RKO (cell line): ENCODE measurements around the gene NCAM1.

Source experiments
- DNase-seq: peaks from one replicate; pipeline ENCODE4 v3.0.0-alpha.2; 2016; ENCODE audit warnings: low spot score

Gene NCAM1

DNA sequence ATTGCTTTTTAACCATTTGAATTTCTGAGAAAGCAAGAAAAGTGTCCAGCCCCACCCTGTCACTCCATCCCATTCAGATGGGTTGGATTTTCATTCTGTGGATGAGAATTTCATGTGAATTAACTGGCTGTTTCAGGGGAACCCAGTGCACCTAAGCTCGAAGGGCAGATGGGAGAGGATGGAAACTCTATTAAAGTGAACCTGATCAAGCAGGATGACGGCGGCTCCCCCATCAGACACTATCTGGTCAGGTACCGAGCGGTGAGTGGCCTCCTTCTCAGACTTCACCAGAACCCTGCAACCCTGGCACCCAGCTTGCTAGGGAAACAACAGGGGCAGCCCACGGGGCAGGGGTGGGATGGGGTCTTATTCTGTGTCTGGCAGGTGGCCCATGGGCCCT lies 294.5 kb downstream of the NCAM1 start:
- no peak for DNase-seq

DNA sequence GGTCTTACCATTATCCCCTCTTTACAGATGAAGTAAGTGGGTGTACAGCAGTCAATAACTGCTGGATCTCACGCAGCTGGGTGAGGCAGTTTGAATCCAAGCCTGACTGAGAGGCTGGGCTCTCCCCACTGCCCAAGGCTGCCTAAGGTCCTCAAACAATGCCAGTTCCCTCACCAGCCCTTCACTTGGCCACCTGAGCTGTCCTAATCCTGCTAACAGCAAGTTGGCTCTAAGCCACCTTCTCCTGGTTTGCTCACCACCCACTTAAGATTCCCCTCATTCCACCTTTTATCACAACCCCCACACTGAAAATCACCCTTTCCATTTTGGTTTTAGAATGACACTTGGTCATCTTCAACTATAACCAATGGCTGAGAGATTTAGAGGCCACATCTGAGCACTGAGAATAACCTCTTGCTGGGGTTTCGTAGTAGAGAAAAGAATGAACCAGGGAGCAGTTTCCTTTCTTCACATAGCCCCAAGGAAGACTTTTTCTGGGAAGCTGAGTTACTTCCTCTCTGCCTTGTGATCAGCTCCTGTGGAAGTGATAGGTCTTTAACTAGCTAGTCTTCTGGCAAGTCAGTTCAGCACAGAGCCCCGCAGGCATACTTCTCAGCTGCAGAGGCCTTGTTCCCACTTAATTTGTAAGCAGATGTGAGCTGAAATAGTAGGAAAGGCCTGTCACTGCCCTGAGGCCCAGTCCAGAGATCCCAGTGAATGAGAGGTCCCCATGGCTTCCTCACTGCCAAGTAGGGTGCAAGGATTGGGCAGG lies 295.4 kb downstream of the NCAM1 start:
- DNase-seq, result no peak

DNA sequence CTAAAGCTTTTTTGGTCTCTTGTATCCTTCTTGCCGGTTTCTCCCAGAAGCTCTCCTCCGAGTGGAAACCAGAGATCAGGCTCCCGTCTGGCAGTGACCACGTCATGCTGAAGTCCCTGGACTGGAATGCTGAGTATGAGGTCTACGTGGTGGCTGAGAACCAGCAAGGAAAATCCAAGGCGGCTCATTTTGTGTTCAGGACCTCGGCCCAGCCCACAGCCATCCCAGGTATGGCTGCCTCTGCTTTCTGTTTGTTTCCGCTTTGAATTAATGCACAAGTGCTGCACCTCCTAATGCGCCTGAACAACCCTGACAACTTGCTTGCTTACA lies 298.8 kb downstream of the NCAM1 start:
- DNase-seq, result no peak

DNA sequence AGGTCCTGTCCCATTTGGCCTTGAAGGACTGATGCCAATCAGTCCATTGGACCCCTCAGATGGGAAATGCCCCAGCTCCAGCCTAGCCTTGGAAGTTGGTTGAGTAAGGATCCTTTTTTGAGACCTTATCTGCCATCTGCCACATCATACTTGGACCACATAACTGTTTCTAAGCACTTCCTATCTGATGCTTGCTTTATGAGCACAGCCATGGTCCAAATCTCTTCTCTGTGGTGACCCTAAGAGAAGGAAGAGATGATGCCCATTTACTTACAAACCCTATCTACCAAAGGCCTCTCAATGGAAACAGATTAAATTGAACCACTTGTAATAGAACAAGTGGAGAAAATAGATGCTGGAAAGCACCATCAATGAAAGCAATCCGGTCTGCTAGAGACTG lies 299.3 kb downstream of the NCAM1 start:
- no peak for DNase-seq

DNA sequence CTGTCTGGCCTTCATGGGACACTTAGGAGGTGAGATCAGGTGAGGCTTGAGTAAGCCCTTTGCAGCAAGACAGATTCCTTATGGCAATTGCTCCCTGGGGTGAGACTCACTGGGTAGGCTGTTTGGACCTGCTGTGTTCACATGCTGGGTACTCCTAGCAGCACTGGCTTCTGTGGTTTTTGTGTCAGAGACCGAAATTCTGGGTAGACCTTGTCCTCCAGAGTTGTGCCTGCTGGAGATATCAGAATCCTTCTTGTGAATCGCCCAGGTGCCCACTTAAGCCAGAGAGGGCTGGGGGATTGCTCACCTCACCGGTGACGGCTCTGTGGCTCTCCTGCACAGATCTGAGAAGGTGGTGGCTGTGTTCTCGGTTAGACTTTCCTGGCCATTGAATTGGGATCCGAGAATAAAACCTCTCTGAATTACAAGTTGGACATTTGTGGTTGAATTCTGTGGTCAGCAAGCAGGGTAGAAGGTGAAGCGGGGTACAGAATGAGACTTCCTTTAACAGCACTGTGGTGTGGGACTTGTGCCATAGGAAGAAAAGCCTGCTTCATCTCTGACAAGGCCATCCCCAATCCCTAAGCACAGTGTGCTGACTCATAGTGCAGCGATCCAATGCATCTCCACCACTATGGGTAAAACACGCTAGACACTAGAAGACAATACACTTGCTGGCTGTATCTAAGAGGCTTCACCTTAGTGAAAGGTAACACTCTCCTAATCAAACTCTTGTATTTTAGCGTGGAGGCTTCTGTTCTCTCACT lies 300.7 kb downstream of the NCAM1 start:
- DNase-seq, result no peak

DNA sequence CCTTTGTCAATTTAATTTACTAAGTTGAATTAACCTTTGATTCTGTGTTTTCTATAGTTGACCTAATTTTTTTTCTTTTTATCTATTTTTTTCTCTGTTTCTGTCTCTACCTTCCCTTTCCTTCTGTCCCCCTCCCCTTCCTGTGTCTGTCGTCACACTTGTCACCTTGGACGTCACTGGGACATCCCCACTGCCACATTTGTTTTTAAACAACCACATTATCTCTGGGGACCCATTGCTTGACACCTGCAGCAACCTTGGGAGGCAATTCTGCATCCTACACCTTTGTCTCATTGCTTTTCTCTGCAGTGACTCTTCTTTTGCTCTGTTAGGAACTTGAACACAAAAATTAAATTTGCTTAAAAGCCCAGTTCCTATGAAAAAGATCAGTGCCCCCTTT lies 301.4 kb downstream of the NCAM1 start:
- DNase-seq, result no peak

DNA sequence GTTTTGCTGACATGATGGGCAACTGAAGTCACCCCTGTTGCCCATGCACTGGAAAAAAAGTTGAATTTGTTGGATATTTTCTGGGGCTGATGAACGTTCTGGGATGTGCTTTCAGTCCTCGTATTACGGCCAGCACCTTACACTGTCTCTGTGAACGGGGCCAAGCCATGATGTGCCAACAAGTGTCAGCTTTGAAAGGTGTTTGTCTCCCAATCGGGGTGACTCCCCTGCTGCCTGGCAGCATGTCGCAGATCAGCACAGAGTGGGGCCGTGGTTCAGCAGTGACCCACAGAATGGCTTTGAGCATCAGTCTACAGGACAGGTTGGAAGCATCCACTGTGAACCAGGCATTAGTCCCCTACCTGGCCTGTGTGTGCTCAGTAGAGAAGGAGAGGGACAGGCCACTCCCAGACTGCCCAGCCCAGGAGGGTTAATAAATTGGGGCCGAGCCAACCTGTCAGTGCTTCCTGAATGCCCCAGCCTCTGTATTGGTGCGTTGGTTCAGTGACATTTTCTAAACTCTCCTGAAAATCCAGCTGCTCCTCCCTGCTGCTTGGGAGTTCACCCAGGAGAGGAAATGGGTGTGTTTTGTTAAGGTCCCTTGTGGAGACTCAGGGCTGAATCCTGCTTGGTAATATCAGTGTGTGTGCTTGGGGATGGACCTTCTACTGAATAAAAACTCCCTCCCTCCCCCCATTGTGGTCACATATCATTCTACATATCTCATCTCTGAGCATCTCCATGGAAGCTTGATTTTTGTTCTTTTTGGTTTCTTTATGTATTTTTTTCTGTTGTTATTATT lies 302.4 kb downstream of the NCAM1 start:
- DNase-seq, result no peak

DNA sequence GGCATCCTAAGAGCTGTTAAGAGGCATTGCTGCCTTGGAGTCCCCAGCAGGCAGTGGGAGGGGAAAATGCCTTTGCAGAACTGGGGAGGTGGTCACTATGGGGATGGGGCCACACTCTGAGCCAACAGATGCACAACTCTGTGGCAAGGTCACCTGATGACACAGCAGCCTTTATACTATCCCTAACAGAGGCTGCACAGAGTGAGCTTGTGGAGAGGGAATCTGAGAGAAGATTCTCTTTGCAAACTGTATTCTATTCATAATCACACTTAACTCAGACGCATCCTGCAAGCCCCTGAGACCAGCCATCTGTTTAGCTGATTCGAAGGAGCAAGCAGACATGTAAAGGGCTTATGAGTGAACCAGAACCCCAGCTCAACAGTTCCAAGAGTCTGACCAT lies 304.1 kb downstream of the NCAM1 start:
- DNase-seq, result no peak

DNA sequence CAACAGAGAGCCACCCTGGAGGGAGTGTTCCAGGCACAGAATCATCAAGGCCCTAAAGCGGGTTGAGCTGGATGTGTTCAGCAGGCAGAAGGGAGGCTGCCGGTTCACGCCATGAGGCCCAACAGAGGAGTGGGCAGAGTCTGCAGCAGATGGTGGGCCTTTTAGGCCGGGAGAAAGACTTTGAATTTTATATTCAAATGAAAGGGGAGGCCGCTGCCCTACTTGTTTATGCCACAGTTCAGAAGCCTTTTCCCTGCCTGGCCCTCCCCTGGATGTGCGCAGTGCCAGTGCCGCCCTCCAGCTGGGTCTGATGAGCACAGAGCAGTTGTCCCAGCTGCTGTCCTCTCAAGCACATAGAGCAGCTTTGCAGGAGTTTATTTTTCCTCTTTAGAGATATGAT lies 306.3 kb downstream of the NCAM1 start:
- no peak for DNase-seq

DNA sequence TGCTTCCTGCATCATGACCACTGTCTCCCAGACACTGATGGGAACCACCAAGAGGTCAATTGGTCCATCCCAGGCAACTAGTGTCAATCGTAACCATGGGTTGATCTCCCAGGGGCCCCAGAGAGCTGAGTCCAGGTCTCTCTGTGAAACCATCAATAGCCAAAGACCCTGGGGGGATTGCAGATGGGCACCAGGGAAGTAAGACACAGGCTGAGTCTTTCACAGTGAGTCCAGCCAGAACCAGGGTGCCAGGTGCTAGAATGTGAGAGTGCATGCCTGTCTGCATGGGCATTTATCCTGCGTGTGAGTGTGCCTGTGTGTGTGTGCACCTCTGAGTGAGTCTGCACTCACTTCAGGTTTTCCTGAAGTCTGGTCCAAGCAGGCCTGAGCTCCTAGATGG lies 307.9 kb downstream of the NCAM1 start:
- DNase-seq, result no peak

DNA sequence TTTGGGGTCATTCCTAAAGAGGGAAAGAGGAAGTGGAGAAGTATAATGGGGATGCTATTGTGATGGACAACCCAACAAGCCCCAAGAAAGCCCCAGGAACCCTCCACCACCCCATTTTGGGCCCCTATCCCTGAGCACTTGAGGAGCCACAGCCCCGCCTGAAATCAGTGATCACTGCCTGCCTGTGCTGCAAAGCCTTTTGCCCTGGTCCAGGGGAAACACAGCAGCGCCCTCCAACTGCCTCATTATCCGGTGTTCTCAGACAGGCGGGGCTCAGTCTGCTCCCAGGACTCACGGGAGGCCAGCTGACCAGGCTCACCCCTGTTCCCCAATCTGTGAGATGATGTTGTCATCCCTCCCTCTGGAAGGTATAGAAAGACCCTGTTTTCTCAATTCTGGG lies 308.4 kb downstream of the NCAM1 start:
- no peak for DNase-seq

DNA sequence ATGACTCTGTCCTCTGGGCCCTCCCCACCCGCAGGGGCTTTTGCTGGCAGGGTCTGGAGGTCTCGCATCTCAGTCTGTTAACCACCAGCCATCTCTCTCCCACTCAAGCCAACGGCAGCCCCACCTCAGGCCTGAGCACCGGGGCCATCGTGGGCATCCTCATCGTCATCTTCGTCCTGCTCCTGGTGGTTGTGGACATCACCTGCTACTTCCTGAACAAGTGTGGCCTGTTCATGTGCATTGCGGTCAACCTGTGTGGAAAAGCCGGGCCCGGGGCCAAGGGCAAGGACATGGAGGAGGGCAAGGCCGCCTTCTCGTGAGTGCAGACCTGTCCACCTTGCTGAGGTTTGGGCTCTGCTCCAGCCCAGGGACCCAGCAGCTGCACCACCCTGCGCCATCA lies 308.9 kb downstream of the NCAM1 start:
- no peak for DNase-seq

DNA sequence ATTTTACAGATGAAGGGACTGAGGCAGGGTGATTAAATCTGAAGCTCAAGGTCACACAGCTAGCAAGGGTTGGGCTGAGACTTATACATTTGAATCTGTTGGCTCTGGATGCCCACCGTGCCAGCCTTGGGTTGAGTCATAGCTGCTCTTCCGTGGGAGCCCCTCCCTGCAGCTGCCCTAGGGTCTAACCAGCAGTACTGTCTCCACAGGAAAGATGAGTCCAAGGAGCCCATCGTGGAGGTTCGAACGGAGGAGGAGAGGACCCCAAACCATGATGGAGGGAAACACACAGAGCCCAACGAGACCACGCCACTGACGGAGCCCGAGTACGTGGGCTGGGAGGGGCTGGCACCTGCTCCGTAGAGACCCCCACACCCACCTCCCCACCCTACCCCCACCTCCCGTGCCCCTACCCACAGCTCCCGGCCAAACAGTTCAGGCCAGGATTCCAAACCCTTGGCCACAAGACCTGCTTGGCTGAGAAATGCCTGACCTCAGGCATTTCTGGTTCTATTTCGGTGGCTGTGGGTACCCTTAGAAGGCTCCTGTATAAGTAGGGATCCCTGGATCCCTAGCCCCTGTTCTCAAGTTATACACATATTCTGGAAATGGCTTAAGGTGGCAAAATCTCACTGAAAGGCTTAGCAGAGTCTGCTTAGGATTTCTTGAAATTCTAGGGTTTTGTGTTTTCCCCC lies 310.5 kb downstream of the NCAM1 start:
- DNase-seq, result no peak

DNA sequence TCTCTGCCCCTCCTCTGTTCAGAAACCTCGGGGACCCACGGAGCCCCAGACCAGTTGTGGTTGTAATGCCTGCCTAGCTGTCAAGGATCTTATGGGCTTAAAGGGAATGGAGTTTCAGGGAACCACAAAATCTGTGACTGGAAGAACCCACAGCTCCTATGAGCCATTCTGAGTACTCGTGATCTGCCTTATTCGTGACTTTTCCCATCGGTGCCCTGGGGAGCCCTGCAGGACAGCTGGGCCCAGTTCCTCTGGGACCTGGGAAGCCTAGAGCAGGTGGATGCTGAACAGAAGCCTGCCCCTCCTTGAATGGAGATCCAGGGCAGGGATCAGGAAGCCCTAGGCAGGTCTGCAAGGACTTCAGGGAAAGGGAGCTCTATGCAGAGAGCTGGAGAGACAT lies 311.1 kb downstream of the NCAM1 start:
- no peak for DNase-seq

DNA sequence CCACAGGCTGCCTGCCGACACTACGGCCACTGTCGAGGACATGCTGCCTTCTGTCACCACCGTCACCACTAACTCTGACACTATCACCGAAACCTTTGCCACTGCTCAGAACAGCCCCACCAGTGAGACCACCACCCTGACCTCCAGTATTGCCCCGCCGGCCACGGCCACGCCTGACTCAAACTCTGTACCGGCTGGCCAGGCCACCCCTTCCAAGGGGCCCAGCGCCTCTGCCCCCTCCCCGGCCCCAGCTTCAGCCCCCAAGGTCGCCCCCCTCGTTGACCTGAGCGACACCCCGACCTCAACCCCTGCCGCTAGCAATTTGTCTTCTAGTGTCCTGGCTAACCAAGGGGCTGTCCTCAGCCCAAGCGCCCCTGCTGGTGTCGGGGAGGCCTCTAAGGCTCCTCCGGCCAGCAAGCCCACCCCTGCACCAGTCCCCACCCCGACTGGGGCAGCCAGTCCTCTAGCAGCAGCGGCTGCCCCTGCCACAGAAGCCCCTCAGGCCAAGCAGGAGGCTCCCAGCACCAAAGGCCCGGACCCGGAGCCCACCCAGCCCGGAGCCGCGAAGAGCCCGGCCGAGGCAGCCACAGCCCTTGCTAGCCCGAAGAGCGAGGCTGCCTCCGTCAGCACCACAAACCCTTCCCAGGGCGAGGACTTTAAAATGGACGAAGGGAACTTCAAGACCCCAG lies 311.9 kb downstream of the NCAM1 start:
- DNase-seq, result no peak

DNA sequence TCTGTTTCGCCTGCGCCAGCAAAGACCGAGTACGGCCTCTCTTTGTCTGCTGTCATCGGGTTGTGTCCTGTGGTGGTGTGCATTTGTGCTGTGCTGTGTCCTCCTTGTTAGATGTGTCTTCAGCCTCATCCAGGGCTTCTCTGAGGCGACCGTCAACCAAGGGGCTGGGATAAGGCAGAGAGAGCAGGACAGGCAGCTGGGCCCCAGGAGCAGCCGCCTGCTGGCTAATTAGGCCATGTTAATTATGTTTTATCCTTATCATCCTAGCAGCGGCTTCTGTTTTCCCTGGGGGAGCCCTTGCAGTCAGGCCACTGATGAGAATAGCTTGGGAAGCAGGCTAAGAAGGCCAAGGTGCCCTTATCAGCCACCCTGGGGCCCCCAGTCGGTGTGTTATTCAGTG lies 312.5 kb downstream of the NCAM1 start:
- no peak for DNase-seq

DNA sequence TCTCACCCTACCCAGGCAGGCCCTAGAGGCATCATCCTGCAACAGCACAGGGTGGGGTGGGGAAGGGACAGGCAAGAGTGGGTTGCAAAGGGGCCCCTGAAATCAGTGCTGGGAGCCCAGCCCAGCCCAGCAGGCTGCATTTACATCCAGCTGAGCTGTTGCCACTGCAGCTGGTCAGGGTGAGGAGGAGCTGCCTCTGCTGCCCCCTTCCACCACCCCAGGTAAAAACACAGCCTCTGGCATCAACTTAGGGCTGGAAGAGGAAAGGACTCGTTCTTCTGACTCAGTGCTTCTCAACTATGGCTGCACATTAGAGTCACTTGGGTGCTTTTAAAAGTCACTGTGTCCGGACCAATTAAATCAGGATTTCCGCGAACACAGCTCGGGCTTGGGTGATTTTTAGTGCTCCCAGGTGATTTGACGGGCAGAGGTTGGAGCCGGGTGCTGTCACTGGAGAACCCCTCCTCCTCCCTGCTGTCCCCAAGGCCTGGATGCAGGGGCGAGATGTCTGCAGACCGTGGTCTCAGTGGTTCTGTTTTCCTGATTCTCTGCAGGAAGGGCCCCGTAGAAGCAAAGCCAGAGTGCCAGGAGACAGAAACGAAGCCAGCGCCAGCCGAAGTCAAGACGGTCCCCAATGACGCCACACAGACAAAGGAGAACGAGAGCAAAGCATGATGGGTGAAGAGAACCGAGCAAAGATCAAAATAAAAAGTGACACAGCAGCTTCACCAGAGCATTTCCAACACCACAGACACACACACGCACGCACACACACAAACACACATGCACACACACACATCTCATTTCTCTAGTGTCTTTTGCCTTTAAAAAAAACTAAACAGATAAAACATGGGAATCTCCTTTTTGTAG lies 313.7 kb downstream of the NCAM1 start:
- peak; percentile 18 for DNase-seq

DNA sequence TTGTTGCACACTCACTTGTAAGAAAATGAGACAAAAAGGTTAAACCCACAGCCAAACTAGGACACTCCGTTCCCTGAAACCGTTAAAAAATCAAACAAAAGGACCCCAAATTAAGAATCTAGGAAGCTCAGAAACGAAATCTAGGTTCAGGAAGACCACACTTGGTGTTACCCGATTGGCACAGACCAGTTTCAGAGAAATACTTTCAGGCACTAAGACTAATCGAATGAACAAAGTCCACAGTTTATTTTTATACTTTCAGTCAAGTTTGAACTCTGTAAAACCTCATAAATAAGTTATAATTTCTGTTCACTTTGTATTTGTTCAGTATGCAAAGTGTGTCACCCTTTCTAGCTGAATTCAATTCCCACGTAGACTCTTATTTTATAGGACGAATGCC lies 314.4 kb downstream of the NCAM1 start:
- no peak for DNase-seq

DNA sequence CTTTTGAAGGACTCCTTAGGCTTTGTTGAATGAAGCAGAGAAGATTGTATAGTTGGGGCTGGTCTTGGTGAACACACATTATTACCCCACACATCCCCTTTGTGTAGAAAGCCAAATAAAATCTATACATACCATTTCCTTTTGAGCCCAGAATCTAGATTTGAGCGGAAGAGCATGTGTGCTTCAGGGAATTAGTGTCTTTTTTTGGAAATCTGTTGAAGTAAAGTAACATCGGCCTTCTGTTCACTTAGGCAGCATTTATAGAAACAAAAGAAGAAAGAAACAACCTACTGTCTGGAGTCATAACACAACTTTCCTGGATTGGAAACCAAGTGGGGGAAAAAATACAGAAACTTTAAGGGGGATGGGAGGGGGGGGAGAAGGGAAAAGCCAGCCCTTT lies 315.2 kb downstream of the NCAM1 start:
- DNase-seq, result no peak

DNA sequence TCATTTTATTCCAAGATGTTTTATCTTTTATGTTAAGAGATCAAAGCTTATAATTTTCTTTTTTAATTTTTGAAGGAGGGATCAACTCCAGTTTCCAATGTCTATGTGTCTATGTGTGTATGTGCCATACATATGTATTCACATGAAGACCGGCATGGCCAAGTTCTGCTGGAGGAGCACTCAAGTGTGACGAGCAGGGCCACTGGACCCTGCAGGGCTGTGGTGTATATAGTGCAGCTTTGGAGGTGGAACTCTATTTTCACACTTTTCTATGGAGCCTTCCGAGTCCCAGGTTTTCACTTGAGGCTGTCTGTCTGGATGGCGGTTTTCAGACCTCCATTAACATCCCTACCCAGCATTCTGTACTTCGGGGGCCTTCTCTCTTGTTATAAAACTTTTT lies 316.7 kb downstream of the NCAM1 start:
- DNase-seq, result no peak

DNA sequence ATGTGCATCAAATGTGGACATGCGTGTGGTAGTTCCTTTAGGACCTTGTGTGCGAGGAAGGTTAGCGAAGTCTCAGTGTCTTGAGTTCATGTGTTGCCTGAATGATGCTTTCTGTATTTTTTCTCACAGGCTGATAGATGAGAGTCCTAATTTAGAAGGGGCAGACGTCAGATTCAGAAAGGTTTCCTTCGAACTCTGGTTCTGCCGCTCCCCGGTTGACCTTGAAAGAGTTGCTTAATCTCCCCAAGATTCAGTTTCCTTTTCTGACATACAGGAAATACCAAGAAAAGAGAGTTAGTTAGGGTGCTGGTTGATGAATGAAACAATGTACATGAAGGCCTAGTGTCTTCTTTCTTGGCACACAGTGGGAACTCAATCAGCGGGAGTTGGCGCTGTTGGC lies 317.3 kb downstream of the NCAM1 start:
- no peak for DNase-seq
